Stimulated activated CD8-positive, alpha-beta memory T cell treated with anti-CD3 and anti-CD28 coated beads, Interleukin-15, amount 100 ng/mL, for 24 hours (primary cell): ENCODE data around the gene ABCA3.

ENCODE experiments used
- DNase-seq: peaks from one replicate; pipeline ENCODE4 v3.0.0-alpha.2; 2020; ENCODE audit warnings: low read depth

Gene ABCA3

GRCh38 chr16:2308089-2308962 is 32.2 kb downstream of the ABCA3 start:
- no peak for DNase-seq

DNA sequence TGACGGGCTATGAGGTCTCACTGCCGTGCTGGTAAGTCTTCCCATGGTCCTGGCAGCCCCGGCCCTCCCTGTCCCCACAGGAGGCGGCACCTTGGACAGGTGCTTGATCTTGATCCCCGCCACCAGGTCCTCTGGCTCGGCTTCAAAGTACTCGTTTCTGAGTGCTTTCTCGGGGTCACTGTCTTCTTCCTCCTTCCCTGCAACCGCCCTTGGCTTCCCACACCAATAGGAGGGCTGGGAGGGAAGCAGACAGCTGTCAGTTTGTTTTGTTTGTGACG is 40.7 kb downstream of the ABCA3 start:
- DNase-seq = no peak

DNA sequence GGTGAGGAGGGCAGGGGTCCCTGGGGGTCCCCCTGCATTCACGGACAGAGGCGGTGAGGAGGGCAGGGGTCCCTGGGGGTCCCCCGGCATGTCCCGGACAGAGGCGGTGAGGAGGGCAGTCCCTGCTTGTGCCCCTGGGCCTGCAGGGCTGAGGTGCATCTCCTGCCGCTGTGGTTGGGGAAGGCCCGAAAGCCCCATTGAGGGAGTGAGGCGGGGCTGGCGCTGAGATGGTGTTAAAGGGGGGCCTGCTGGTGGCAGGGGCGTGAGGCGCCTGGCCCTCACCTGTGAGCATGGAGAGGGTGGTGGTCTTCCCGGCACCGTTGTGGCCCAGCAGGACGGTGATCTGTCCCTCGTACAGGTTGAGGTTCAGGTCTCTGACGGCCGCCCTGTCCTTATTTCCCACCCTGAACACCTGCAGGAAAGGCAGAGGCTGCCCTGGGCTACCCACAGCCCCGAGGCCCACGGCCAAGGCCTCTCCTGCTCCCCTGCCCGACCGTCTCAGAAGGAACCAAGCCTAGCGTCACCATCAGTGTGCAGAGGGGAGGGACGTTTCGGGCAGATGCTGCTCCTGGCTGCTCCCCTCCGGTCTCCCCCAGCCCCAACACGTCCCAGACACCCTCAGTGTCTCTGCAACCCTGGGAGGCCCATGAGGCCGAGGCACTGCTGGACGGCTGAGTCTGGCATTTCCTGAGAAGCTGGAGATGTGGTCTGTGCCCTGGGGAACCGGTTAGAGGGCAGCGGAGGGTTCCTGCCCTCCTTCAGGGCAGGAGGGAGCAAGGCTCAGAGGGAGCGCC is 41.2 kb downstream of the ABCA3 start:
- no peak for DNase-seq

- DNase-seq = no peak
Measured at GRCh38 chr16:2298621-2299020, 41.9 kb downstream of the ABCA3 start.

- DNase-seq = no peak
Measured at GRCh38 chr16:2297506-2297860, 43.0 kb downstream of the ABCA3 start.

- DNase-seq = no peak
Measured at GRCh38 chr16:2296661-2297505, 43.6 kb downstream of the ABCA3 start.

DNA sequence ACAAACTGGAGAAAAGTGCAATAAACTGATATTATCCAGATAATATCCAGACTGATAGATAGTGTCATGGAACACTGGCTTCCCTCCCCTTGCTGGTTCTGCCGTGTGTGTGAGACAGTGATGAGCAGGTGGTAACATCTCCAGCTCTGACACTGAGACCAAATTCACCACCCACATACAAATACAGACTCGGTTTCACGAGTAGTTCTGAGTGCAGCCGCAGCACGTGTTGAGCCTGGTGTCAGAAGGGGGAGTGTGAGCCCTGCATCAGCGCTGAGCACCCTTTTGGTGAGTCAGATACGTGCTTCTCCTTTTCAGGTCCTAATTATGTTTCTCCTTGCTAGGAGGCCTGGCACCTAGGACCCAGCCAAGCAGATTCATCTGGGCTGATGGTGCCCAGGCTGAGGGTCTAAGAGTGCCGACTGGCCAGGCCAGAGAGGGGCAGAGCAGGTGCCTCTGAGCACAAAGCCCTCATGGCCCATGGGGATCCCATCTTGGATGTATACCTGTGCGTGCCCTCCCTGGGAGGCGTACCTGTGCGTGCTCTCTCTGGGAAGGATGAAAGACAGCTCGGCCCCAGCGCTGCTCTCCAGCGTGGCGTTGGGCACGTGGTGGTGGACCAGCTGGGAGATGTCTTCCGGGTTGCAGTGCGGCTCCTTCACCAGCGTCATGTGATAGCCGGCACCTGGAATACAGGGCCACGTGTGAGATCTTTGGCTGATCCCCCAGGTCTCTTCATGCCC is 45.3 kb downstream of the ABCA3 start:
- no peak for DNase-seq

- DNase-seq = no peak
Measured at GRCh38 chr16:2292221-2292620, 48.3 kb downstream of the ABCA3 start.

- DNase-seq = no peak
Measured at GRCh38 chr16:2289282-2289681, 51.2 kb downstream of the ABCA3 start.

DNA sequence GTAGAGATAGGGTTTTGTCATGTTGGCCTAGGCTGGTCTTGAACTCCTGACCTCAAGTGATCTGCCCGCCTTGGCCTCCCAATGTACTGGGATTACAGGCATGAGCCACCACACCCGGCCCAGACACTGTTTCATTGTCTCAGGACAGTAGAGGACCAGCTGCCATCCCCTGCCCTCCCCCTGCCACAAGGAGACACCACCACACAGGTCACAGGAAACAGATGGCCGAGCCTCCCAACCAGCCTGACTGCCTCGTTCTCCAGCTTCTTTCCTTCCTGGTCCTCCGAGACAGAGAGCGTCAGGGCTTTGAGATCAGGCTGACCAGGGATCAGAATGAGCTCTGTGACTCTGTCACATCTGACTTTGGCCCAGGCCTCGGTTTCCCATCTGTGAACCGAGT is 51.8 kb downstream of the ABCA3 start:
- DNase-seq = no peak

DNA sequence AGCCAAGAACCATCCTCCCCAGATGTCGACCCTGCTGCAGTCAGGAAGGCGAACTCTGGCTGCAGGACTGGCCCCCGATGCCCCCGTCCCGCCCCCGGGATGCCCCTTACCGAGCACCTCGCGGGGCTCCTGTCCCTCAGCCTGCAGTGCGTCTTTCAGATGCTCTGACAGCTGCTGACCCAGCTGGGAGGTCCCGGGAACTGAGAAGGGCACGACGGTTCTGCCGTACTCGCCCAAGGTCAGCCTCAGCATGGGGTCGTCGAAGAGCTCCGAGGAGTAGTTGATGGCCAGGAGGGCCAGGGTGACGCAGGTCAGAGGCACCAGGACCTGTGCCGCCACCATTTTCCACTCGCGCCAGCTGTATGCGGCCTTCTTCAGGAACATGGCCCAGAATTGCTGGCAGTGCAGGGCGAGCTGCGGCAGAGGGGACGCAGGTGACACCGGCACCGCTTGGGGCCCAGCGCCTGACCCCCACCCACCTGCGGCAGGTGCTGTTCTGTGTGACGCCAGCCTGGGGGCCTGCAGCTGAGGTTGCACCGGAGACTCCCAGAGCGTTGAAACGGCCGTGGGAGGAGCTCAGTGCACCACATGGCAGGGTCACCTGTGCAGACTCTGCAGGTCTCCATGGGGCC is 52.5 kb downstream of the ABCA3 start:
- no peak for DNase-seq

DNA sequence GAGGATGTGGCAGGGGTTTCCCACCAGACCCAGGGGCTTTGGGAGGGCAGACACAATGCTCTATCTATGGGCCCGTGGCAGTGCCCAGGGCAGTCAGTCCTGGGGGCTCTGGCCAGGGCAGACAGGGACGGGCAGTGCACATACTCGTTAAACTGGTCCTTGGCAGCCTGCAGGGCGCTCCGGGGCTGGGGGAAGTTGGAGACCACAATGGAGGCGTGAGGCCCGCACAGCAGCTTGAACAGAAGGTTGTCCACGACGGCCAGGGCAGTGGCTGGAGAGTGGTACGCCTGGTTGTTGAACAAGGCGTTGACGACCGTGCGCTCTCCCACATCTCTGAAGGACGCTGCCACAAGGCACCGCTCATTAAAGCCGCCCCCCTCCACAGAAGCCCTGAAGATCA is 54.0 kb downstream of the ABCA3 start:
- DNase-seq = no peak

GRCh38 chr16:2285731-2286191 is 54.8 kb downstream of the ABCA3 start:
- no peak for DNase-seq

- no peak for DNase-seq
Measured at GRCh38 chr16:2284797-2285576, 55.5 kb downstream of the ABCA3 start.

GRCh38 chr16:2284001-2284770 is 56.3 kb downstream of the ABCA3 start:
- DNase-seq = no peak

- no peak for DNase-seq
Measured at GRCh38 chr16:2282866-2283555, 57.5 kb downstream of the ABCA3 start.

DNA sequence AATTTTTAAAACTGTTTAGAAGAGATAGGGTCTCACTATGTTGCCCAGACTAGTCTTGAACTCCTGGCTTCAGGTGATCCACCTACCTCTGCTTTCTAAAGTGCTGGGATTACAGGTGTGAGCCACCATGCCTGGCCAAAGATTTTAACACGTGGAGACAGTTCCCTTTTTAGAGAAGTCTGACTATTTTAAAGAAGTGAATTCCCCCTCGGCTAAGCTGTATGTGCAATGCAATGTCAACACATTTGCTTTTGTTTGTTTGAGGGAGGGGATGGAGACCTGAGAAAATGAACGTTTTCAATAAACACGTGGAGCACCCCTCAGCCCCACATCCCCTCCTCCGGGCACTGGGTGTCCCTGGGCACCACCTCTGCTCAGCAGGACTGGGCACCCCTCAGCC is 58.3 kb downstream of the ABCA3 start:
- DNase-seq = no peak

DNA sequence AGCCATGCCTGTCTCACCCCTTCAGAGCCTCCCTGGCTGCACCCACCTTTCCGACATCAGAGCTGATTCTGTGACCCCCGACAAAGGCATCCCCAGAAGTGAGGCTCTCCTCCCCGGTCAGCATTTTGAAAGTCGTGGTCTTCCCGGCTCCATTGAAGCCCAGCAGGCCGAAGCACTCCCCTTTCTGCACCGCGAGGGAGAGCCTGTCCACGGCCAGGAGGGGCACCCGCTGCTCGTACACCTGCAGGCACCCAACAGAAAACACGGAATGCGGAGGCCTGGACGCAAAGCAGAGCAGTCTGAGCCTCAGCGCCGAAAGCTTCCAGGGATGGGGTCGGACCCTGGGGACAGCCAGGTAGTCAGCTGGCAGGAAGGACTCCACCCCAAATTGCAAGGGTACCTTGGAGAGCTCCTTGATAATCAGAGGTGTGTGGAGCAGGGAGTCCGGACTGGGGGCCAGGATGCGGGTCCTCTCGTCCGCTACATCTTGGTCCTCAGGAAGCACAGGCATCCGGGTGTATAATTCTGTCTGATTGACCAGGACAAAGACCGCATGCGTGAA is 59.5 kb downstream of the ABCA3 start:
- no peak for DNase-seq

- no peak for DNase-seq
Measured at GRCh38 chr16:2280461-2280860, 60.1 kb downstream of the ABCA3 start.
